GM10266 (cell line): ENCODE results near the gene ABI3.

ENCODE experiments used
- DNase-seq: peaks from one replicate; pipeline ENCODE4 v3.0.0; 2012; ENCODE audit errors: extremely low spot score
- TF ChIP-seq, protein P1 (sequence below): IDR thresholded peaks from 2 replicates; pipeline ENCODE4 v1.5.1; 2012; ENCODE audit warnings: mild to moderate bottlenecking, low read depth; ENCODE audit not compliant: control insufficient read depth, insufficient read depth; ENCODE audit errors: missing control alignments

The ABI3 gene

DNA sequence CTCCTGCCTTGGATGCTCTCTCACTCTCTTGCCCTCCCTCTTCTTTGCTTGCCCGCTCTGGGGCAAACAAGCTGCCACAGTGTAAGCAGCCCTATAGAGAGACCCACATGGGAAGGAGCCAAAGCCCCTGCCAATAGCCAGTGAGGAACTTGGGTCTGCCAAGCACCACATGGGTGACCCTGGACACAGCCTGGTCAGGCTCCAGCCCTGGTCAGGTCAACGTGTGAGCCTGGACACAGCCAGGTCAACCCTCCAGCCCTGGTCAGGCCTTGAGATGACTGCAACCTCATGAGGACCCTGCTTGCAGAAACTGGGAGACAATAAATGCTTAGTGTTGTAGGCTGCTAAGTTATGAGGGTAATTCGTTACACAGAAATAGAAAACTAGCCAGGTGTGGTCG is 34.3 kb downstream of the ABI3 start:
- no peak for DNase-seq
- TF ChIP-seq, protein P1, sequence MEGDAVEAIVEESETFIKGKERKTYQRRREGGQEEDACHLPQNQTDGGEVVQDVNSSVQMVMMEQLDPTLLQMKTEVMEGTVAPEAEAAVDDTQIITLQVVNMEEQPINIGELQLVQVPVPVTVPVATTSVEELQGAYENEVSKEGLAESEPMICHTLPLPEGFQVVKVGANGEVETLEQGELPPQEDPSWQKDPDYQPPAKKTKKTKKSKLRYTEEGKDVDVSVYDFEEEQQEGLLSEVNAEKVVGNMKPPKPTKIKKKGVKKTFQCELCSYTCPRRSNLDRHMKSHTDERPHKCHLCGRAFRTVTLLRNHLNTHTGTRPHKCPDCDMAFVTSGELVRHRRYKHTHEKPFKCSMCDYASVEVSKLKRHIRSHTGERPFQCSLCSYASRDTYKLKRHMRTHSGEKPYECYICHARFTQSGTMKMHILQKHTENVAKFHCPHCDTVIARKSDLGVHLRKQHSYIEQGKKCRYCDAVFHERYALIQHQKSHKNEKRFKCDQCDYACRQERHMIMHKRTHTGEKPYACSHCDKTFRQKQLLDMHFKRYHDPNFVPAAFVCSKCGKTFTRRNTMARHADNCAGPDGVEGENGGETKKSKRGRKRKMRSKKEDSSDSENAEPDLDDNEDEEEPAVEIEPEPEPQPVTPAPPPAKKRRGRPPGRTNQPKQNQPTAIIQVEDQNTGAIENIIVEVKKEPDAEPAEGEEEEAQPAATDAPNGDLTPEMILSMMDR: no peak

DNA sequence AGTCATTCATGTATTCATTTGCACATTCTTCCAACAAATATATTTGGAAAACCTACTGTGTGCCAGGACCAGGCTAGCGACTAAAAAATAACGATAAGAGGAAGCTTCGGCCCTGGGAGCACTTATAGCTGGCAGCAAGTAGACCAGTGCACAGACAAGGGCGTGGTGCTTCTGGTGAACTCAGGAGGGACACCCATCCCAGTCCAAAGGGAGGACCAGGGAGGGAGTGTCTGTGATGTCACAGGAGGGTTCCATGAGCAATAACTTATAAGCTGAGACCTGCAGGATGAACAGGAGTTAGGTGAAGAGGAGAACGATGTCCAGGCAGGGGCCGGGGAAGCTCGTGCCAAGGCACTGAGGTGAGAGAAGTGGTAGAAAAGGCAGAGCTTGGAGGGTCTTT is 37.4 kb downstream of the ABI3 start:
- TF ChIP-seq, protein P1: no peak
- DNase-seq: no peak

DNA sequence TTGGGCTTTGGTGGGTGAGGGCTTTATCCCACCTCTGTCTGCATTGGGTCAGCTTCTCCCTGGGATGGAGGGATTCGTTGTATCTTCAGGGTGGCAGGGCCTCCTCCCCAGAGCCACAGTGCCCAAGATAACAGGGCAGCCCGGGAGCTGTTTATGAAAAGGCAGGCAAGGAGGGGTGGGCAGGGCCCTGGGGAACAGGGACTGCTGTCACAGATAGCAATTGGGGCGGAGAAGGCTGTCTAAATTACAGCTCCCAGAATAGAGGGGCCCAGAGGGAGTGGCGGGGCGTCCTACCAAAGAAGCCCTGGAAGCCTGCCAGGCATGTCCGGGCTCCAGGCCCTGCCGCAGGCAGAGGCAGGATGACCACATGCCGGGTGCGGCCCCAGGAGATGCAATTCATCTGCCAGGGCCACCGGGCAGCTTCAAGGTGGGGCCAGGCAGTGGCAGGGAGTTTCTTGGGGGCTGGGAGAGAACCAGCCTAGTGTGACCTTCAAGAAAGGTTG is 38.8 kb downstream of the ABI3 start:
- TF ChIP-seq, protein P1: no peak
- no peak for DNase-seq

DNA sequence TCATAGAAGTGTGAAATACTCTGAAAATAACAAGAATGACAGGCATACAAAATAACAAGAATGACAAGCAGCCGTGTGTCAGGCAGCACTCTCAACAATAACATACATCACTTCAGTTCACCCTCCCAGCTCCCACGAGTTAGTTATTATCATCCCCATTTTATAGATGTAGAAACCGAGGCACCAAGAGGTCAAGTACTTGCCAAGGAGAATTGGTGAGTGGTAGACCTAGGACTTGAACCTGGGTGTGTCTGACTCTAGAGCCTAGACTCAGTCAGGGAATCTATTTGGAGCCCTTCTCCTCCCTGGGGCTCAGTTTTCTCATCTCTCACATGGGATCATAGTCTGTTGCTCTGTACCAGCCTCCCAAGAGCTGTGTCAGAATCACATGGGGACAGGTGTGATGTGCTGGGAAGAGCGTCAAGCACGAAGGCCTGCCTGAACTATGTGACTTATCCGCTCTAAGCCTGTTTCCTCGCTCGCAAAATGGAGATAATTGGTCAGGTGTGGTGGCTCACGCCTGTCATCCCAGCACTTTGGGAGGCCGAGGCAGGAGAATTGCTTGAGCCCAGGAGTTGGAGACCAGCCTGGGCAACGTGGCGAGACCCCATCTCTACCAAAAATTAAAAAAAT is 39.5 kb downstream of the ABI3 start:
- no peak for DNase-seq
- TF ChIP-seq, protein P1: no peak

DNA sequence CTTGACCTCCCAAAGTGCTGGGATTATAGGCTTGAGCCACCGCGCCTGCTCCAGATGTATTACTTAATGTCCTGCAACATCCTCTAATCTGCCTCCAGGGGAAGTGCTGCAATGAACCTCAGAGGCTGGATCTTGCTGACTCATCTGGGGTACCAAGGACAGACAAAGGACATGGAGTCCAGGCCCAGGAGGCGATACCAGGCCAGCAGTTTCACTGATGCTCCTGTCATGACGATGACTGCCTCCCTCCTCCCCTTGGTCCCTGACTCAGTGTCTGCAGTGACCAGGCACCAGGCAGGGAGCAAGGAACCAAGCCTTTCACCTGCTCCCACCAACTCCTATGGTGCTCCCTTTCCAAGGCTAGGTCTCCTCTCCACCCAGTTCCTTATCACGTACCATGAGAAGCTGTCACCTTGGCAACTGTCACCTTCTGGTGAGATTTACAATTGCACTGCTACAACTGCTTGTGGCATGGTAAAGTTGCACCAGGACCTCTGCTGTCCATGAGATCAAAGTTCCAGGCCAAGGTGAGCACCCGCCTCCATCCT is 41.7 kb downstream of the ABI3 start:
- no peak for DNase-seq
- TF ChIP-seq, protein P1: no peak

DNA sequence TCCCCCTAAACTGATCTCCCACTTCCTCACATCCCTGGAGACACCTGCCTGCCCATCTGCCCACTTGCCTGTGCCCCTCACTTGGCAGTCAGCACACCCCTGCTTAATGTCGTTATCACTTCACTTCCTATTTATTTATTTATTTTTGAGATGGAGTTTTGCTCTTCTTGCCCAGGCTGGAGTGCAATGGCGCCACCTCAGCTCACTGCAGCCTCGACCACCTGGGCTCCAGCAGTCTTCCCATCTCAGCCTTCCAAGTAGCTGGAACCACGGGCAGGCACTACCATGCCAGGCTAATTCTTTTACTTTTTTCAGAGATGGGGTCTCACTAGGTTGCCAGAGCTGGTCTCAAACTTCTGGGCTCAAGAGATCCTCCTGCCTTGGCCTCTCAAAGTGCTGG is 43.6 kb downstream of the ABI3 start:
- no peak for DNase-seq
- TF ChIP-seq, protein P1: no peak

DNA sequence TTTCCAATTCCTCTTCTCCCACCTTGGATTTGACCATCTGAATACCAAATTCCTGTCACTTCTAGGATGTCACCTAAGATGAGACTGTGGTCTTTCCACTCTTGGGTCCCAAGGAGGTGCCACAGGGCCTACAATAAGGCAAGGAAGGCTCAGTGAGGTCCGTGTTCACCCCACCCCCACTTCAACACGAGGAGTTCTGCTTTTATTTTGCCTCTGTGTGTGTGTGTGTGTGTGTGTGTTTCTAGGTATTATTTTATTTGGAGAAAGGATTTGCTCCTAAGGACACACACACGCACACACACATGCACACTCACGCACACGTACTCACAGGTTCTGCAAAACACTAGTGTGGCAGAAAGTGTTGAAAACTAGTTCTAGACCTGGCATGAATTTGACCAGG is 44.6 kb downstream of the ABI3 start:
- TF ChIP-seq, protein P1: no peak
- DNase-seq: no peak
